ENCODE results near the gene TNFSF11.
"Not testable (repeated sequence)": the region's sequence is repeated elsewhere in the genome, so short reads cannot be mapped to it uniquely, and the experiment has no call there.

Gene TNFSF11
- 0 to 0.08 (median 0) reads per million in 18 experiments for total RNA-seq

GRCh38 chr13:42574011-42574410 lies at the start of gene TNFSF11:
Gene TNFSF11, plus strand, starts transcription at chr13:42574152. Its CDS starts 152 bp downstream, at chr13:42574304.
- no peak for DNase-seq

GRCh38 chr13:42524487-42525034 lies 49.4 kb upstream of the TNFSF11 start:
- DNase-seq, result no peak

- no peak for DNase-seq
Observed at GRCh38 chr13:42525035-42525504, 48.9 kb upstream of the TNFSF11 start.

- DNase-seq, result no peak
Observed at GRCh38 chr13:42526276-42526675, 47.7 kb upstream of the TNFSF11 start.

GRCh38 chr13:42526804-42527203 lies 47.1 kb upstream of the TNFSF11 start:
- no peak for DNase-seq

GRCh38 chr13:42532561-42533335 lies 41.2 kb upstream of the TNFSF11 start:
- peak; percentile 18 to 27 for DNase-seq

- DNase-seq, result no peak
Observed at GRCh38 chr13:42533336-42533591, 40.7 kb upstream of the TNFSF11 start.

GRCh38 chr13:42534785-42535184 lies 39.2 kb upstream of the TNFSF11 start:
- DNase-seq, result no peak

- no peak for DNase-seq
Observed at GRCh38 chr13:42538996-42539395, 35.0 kb upstream of the TNFSF11 start.

- no peak for DNase-seq
Observed at GRCh38 chr13:42539670-42540069, 34.3 kb upstream of the TNFSF11 start.

GRCh38 chr13:42543215-42543797 lies 30.6 kb upstream of the TNFSF11 start:
- DNase-seq, result no peak

- peak; percentile 60 to 64 for DNase-seq
Observed at GRCh38 chr13:42544246-42544926, 29.6 kb upstream of the TNFSF11 start.

GRCh38 chr13:42545842-42546241 lies 28.1 kb upstream of the TNFSF11 start:
- DNase-seq, result no peak

- DNase-seq, result no peak
Observed at GRCh38 chr13:42547612-42548011, 26.3 kb upstream of the TNFSF11 start.

GRCh38 chr13:42548731-42549551 lies 25.0 kb upstream of the TNFSF11 start:
- DNase-seq, result peak; percentile 28 to 39

GRCh38 chr13:42549552-42549936 lies 24.4 kb upstream of the TNFSF11 start:
- peak; percentile 17 to 23 for DNase-seq

GRCh38 chr13:42551611-42552010 lies 22.3 kb upstream of the TNFSF11 start:
- no peak for DNase-seq

GRCh38 chr13:42553098-42554046 lies 20.6 kb upstream of the TNFSF11 start:
- DNase-seq, result no peak

GRCh38 chr13:42559057-42559456 lies 14.9 kb upstream of the TNFSF11 start:
- no peak for DNase-seq

GRCh38 chr13:42559573-42560218 lies 14.3 kb upstream of the TNFSF11 start:
- not testable (repeated sequence) for DNase-seq

GRCh38 chr13:42560320-42560719 lies 13.6 kb upstream of the TNFSF11 start:
- not testable (repeated sequence) for DNase-seq
